GM20000 (cell line): Measurements from ENCODE around the gene CEMIP2.
"Not testable (repeated sequence)": the region's sequence is repeated elsewhere in the genome, so short reads cannot be mapped to it uniquely, and the experiment has no call there.

ENCODE experiments used
- DNase-seq: peaks from one replicate; pipeline ENCODE4 v3.0.0; 2012; ENCODE audit warnings: low spot score
- CTCF ChIP-seq: IDR thresholded peaks from 2 replicates; pipeline ENCODE4 v1.5.1; 2012; ENCODE audit warnings: mild to moderate bottlenecking, control low read depth; ENCODE audit errors: extremely low read depth, missing control alignments

CEMIP2 gene

GRCh38 chr9:71768388-71769174, at the start of gene CEMIP2:
Gene CEMIP2, minus strand, starts transcription at chr9:71768513. Its CDS starts 18,140 bp downstream, at chr9:71750373.
- TF ChIP-seq CTCF, result peak; percentile 84
- peak; percentile 93 for DNase-seq

- no peak for DNase-seq
- TF ChIP-seq CTCF, result no peak
These were observed 48.7 kb upstream of the CEMIP2 start for GRCh38 chr9:71816916-71817451.

- DNase-seq, result no peak
- no peak for TF ChIP-seq CTCF
These were observed 46.5 kb upstream of the CEMIP2 start for GRCh38 chr9:71814815-71815214.

- TF ChIP-seq CTCF, result no peak
- no peak for DNase-seq
These were observed 45.9 kb upstream of the CEMIP2 start for GRCh38 chr9:71814226-71814625.

GRCh38 chr9:71812385-71812784, 44.1 kb upstream of the CEMIP2 start:
- DNase-seq, result no peak

GRCh38 chr9:71808068-71808467, 39.8 kb upstream of the CEMIP2 start:
- no peak for TF ChIP-seq CTCF
- no peak for DNase-seq

More at GRCh38 chr9:71812385-71812784, 44.1 kb upstream of the CEMIP2 start:
- TF ChIP-seq CTCF, result no peak

GRCh38 chr9:71806901-71807307, 38.6 kb upstream of the CEMIP2 start:
- TF ChIP-seq CTCF, result peak; percentile 73
- peak; percentile 55 for DNase-seq

- not testable (repeated sequence) for DNase-seq
These were observed 36.8 kb upstream of the CEMIP2 start for GRCh38 chr9:71805096-71805495.
